T1000 (cell line): ENCODE measurements around the gene ENOX1.
"Not testable (repeated sequence)": the region's sequence is repeated elsewhere in the genome, so short reads cannot be mapped to it uniquely, and the experiment has no call there.

Experiments
- DNase-seq: peaks from one replicate; lab custom pipeline; 2025; ENCODE audit warnings: mixed read lengths; lab: John Stamatoyannopoulos, UW

ENOX1 gene

DNA sequence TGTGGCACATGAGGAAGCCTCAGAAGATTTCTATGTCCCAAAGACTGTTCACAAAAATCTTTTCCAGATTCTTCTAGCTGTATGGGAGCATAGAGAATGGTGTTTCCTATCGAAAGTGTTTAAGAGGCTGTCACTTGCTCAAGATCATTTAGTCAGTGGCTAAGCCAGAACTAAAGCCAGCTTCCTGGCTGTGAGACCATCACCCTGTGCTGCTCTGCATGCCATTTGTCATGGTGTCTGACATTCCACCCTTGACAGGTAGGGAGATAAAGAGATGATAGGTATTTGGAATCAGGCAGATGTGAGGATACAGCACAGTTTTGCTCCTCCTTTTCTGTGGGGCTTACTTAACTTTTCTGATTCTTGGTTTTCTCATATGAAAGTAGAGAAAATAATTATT is 586.0 kb downstream of the ENOX1 start:
- no peak for DNase-seq

DNA sequence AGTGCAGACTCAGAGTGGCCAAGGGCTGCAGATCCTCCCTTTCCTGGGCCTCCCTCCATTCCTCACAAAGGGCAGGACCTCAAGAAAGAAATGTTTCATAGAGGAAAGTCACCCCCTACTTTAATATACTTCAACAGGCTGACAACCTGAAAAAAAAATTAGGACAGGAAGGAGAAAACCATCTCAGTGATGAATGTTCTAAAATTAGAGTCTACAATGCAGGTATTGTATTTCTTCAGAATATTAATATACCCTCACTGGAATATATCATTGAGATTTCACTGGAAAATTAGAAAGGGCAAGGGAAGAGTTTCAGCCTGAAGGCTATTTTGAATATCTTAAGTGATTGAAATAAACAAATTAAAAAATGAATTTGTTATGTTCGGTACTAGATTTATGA is 586.5 kb downstream of the ENOX1 start:
- no peak for DNase-seq

DNA sequence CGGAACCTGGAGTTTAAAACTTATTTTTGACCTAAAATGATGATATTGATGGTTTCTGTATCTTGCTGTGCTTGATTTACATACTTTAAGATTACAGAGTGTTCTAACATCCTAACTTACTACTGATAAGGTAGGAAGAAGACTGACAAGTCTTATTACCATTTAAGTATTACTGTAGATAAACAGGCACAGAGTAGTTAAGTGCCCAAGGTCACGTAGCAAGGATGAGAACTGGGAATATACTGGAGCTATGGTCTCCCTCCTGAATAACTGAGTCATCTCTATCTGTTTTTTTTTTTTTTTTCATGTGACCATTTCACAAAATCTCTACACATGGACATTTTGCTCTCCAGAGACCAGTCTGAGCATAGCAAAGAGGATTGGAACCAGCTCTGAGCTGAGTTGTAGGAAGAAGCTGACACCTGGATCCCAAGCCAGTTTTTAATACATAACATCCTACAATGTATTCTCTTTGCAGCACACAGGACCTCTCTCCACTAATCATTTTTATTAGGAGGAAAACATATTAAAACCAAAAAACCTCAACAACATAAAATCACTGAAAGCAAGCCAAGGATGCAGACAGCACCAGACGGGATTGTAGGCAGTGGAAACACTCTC is 589.9 kb downstream of the ENOX1 start:
- DNase-seq, result no peak

DNA sequence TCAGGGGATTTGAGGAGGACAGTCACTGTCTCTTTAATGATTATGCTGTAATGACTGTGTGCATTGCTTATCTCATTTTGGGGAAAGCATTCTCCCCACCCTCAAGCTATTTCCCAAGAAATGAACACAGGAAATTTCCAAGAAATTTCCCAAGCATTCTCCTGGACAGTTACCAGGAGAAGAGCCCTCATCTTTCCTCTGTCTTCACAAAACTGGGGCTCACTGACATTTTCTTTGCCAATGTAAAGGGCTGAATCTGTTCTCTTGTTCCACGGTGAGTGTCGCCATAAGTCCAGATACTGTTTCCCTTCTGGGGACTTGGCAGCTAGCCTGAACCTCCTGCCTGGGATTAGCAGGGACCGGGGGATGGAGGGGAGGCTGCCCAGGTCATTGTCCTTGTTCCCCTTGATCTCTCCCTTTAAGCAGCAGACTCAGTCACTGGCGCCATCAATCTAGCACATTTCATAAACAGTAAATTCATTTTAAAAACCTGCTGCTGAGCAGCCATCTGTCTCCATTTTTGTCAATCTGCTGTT is 590.6 kb downstream of the ENOX1 start:
- DNase-seq, result no peak

DNA sequence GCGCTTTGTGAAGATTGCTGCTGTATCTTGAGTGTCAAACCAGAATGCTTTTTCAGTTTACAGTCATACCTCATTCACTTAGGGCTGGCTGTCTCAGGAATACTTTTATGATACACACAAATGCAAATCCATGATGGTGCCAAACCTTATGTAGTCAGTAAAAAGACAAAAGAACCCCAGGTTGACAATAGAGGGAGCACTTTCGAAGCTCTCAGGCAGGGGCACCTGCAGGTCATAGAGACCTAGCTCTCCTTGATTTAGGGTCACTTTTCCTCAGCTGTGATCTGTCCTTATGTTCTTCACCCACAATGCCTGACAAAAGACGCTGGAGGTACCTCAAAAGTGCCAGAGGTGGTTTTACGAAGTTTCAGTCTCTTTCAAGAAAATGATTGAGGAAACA is 591.2 kb downstream of the ENOX1 start:
- no peak for DNase-seq

DNA sequence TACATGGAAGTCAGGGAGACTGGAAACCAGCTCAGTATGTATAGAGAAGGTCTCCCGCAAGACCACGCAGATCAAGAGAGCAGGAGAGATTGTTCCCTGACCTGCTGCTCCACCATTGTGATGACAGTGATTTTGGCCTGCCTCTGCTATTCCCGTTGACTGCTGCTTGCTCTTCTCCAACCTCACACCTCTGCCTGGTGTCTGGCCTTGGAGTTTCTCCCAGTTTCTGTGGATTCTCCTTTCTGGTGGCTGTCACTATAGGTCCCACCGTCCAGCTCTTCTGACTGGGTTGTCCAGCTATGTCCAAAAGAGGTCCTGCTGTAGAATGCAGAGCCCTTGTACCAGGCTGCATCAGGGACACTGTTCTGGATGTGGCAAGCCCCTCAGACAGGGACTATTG is 591.7 kb downstream of the ENOX1 start:
- no peak for DNase-seq

DNA sequence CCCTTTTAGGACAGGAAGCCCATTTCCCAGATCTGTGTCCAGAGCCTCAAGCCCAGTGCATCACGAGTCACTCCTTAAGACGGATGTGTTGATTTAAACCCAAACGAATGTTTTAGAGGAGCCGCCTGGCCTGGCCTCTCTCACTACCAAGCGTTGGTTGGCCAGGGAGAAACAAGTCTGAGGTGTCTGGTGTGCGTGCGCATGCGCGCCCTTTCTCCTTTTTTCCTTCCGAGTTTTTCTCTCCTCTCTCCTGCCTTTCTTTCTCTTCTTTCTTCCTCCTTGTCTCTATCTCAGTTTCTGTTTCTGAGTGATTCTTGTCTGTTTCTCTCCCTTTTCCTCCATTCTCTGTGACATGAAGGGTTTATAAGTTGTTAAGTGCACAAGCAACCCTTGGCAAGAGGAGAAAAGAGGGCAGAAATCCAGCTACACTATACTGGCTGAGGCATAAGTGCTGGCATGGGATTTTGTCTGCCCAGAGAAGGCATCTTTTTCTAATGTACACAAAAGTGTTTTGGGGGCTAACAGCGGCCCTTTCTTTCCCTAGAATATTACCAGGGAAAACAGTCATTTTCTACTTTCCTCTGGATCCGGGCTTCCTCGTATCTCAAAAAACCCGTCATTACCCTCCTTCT is 592.9 kb downstream of the ENOX1 start:
- DNase-seq, result no peak

DNA sequence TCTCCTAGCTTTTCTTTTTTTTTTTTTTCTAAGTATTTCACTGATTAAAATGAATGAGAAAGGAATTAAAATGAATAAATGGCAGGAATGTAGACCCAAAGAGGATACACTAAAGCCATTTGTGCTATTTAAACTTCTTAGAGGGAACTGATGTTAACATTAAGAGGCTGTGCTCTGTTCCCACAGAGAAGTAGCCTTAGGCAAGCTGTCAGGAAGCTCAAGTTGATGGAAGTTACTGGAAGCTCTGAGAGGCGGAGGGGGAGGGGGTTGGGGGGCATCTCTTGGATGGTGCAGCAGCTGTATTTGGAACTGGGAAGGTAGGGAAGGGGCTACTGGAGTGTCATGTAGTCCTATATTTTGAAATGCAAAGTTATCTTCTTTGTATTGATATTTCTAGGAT is 595.2 kb downstream of the ENOX1 start:
- DNase-seq, result no peak

DNA sequence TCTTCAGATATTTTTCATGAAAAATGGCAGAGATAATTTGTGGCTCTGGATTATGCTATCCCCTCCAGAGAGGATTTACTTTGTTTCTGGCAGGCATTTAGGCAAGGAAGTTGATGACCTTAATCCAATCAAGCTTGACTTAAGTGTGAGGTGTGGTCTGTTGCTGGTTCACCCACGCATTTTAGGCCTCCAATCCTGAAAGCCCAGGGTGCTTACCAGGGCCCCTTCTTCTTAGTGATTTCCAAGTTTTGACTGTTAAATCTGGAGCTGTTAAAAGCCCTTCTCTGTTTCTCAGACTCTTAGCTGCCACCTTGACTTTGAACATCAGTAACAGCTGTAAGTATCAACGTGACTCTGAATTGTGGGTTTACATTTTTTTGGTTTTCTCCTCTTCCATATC is 601.5 kb downstream of the ENOX1 start:
- DNase-seq, result no peak

DNA sequence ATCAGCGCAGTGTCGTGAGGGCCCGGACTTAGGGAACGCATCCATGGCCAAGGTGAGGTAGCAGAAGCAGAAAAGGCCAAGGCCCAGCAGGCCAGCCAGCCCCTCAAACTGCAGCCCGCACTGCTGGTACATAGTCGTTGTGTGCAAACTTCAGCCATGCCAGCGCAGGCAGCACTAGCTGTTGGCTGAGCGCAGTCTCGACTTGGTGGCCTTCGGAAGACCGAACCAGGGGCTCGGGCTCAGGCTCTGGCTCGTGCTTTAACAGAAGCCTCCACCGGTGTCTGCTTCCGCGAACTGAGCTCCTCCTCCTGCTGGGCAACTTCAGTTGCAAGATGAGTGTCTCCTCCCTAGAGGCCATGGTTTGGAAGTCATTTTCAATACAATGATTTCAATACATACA is 605.9 kb downstream of the ENOX1 start:
- DNase-seq, result no peak

DNA sequence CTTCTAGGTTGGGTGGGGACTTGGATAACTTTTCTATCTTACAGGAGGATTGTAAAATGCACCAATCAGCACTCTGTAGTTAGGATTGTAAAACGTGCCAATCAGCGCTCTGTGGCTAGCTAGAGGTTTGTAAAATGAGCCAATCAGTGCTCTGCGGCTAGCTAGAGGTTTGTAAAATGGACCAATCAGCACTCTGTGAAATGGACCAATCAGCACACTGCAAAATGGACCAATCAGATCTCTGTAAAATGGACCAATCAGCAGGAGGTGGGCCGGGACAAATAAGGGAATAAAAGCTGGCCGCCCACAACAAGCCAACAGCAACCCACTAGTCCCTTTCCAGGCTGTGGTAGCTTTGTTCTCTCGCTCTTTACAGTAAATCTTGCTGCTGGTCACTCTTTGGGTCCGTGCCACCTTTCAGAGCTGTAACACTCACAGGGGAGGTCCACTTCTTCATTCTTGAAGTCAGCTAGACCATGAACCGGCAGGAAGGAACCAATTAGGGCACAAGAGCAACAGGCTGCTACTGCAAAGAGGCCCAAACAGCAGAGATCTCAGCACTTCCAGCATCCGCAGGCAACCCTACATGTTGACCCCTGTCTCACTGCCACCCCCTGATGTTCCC is 606.6 kb downstream of the ENOX1 start:
- no peak for DNase-seq

DNA sequence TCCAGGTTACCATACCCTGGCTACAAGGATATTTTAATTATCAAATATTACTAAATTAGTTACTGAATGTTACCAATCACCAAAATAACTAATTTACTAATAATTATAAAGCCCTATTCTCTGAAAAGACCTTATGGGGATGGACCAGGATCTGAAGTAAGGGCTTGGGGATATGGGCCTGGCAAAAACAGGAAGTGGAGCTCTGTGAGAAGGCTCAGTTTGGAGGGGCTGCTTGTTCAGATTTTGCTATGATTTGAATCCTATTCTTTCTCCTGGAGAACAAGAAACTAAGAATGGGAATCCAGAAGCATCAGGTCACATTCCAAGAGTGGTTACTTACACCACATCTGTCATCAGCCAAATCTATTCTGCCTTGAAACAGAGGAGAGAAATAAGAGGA is 615.3 kb downstream of the ENOX1 start:
- DNase-seq, result no peak

DNA sequence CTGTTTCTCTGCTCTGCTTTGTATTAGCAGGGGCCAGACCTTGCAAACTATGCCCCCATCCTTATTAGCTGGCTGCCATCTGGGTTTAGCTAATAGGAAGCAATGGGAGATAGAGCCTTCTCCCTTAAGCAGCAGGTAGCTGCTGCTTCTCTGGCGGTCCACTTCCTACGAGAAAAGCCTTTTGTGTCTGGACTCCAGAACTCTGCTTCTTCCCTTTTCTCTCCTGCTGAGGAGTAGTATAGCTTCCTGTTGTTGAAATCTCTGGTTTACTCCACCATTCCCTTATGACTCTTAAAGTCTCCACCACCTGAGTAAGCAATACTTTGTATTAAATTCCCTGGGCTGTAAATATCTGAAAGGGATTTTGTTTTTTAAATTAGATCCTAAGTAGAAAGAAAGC is 616.3 kb downstream of the ENOX1 start:
- DNase-seq, result no peak

DNA sequence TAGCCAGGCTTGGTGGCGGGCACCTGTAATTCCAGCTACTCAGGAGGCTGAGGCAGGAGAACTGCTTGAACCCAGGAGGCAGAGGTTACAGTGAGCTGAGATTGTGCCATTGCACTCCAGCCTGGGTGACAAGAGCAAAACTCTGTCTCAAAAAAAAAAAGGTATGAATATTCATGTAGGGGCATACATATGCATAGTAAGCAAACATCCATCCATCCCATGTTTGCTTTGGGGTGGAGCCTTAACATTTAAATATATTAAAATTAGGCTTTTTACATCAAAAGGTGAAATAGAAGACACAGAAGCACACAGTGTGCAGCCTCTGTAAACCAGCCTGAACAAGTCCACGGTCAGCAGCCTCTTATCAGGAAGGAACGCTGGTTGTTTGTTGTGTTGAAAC is 618.3 kb downstream of the ENOX1 start:
- not testable (repeated sequence) for DNase-seq

DNA sequence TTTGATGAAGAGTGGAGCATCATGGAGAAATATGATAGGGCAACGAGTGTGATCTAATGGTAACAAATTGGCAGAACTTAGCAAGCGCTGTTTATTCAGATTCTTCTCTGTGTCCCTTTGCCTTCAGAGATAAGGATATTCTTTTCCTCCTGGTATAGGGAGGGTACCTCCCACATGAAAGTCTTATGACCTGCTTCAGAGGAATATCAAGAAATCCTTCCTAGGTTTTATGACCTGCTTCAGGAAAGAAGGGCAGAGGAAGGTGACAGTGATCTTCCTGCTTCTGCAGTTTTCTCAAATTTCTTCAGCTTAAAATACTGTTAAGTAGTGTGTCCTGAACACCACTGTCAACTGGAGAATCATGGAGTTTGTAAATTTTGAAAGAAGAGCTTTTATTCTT is 619.0 kb downstream of the ENOX1 start:
- no peak for DNase-seq

DNA sequence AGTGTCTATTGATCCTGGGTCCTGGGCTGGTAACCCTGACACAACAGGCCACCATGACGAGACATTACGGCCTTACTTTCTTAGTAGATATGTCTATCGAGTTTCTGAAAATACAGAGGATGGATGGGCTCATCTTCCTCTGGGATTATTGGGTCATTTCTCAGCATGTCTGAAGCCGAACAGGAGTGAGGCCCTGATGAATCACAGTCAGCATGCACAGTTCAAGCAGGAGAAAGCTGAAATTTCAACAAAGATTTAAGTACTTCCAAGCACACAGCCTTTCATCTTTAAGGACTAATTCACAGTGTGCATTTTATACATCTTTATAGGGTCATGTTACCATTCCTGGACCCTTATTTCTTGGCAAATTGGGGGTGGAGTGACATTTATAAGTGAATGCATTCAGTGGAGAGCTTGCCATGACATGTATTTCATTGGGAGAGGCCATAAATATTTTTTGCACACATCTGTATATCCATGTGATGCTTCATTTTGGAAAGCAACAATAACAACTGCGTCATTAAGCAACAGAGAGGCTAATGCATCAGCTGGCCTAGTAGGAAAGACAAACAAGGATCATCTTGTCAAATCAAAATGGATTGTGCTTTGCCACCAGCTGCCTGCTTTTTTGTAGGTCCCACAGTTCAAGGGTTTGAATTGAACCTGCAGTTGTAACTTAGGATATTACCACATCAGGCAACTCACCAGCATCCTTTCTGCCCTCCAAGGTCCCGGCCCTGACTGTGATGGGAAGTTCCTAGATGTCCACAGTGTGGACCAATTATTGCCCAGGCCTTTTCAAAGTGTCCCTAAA is 619.9 kb downstream of the ENOX1 start:
- no peak for DNase-seq
